Type B pancreatic cell (in vitro differentiated cells): ENCODE data around the gene C1QTNF9. TPM values are rescaled to one million over a fixed set of nuclear protein-coding genes. Genes with fewer than 3 reads are reported as not detected.
"Not testable (repeated sequence)": the region's sequence is repeated elsewhere in the genome, so short reads cannot be mapped to it uniquely, and the experiment has no call there.

Experiments
- DNase-seq: peaks from one replicate; pipeline ENCODE4 v3.0.0; 2021; ENCODE audit warnings: mixed read lengths; ENCODE audit not compliant: unreplicated experiment; ENCODE audit errors: extremely low spot score
- H3K27ac Mint-ChIP-seq: 2 replicates; pipeline ENCODE4 v1.8.0; 2021; ENCODE audit warnings: mild to moderate bottlenecking, mixed read lengths
- H3K27me3 Mint-ChIP-seq: 2 replicates; pipeline ENCODE4 v1.8.0; 2021; ENCODE audit warnings: mixed read lengths
- H3K36me3 Mint-ChIP-seq: 2 replicates; pipeline ENCODE4 v1.8.0; 2021; ENCODE audit warnings: mixed read lengths
- H3K4me1 Mint-ChIP-seq: one replicate; pipeline ENCODE4 v1.8.0; 2021; ENCODE audit warnings: mixed read lengths; ENCODE audit not compliant: unreplicated experiment
- H3K4me3 Mint-ChIP-seq: 2 replicates; pipeline ENCODE4 v1.8.0; 2021; ENCODE audit warnings: mild to moderate bottlenecking, mixed read lengths
- H3K9me3 Mint-ChIP-seq: 2 replicates; pipeline ENCODE4 v1.8.0; 2021; ENCODE audit warnings: mixed read lengths
- CTCF ChIP-seq: fragments of 200-600 bp; sonication (generic); conservative IDR thresholded peaks from 2 replicates; pipeline ENCODE4 v1.5.0; 2021; ENCODE audit warnings: antibody characterized with exemption, mild to moderate bottlenecking
- total RNA-seq: library from RNA; stranded (reverse); gene quantifications from 2 replicates; pipeline ENCODE4 v1.2.1, GENCODE V29; 2021; ENCODE audit warnings: low replicate concordance

The C1QTNF9 gene
- total RNA-seq, 1 donor from 2014 or later, result not detected

- Mint-ChIP-seq H3K27ac (no peak overlapping the region), H3K27me3 (peaks cover 4% of the 10 kb centered on the region), H3K4me3 (no peak overlapping the region), H3K36me3 (peaks cover 7% of the 10 kb centered on the region), H3K4me1 (peaks cover 9% of the 10 kb centered on the region), H3K9me3 (no peaks in the 10 kb centered on the region)
- no peak for DNase-seq
- TF ChIP-seq CTCF, result no peak
These were observed 826 bp upstream of the C1QTNF9 start for GRCh38 chr13:24308488-24309020.

DNA sequence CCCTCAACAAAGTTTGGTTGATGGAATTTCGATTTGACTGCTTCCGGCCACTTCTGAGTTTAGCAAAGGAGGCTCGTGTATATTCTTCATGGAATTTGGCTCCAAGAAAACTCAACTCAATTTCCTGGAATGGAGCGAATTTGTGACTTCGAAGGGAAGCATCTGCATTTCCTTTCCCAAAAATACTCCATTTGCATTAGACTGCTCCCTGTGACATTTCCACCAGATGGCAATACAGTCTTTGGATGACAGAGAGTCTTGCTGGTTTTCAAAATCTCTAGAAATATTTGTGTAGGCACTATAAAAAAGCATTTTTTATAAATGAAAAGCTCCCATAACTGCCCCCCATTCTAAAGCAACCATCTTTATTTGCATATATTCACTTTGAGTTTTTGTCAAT lies 4.1 kb downstream of the C1QTNF9 start:
- peak; percentile 49 for TF ChIP-seq CTCF
- Mint-ChIP-seq H3K4me1 (peaks cover 4% of the 10 kb centered on the region), H3K36me3 (no peaks in the 10 kb centered on the region), H3K9me3 (no peaks in the 10 kb centered on the region), H3K27me3 (peaks cover 11% of the 10 kb centered on the region), H3K27ac (no peak overlapping the region), H3K4me3 (no peak overlapping the region)
- DNase-seq, result no peak

DNA sequence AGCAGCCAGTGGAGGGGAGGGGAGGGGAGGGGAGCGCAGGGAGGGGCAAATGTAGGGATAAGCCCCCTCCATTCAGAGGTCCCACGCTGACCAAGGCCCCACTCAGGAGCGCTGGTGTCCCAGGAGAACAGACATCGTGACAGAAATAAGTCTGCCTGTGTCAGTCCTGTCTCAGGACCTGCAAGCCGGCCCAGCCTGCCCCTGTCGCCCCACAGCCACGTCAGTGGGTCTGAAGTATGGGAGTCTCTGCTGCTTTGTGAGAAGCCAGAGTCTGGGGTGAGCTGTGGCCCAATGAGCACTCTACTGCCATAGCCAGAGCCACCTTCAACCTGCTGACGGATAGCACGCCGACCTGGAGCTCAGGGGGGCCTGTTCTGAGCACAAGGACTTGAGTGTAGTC lies 8.5 kb downstream of the C1QTNF9 start:
- H3K36me3 Mint-ChIP-seq, H3K4me1 Mint-ChIP-seq, H3K27ac Mint-ChIP-seq, DNase-seq, H3K4me3 Mint-ChIP-seq, H3K9me3 Mint-ChIP-seq: not testable (repeated sequence)
- H3K27me3 Mint-ChIP-seq, result peaks cover 14% of the 10 kb centered on the region

DNA sequence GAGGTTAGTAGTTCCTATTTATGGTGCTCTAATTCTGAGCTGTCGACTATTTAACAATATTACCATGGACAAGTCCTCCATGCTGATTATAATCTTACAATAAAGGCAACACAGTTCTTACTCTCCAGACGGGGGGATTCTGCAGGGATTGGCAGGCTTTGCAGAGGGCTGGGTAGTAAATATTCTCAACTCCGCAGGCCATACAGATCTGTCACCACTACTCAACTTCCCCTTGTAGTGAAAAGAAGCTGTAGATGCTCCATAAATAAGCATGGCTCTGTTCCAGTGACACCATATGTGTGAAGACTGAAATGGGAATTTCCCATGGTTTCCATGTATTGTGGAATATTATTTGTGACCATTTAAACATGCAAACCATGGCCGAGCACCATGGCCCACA lies 9.5 kb downstream of the C1QTNF9 start:
- not testable (repeated sequence) for H3K36me3 Mint-ChIP-seq, H3K4me1 Mint-ChIP-seq, DNase-seq, H3K4me3 Mint-ChIP-seq, H3K27ac Mint-ChIP-seq, H3K9me3 Mint-ChIP-seq
- peaks cover 14% of the 10 kb centered on the region for H3K27me3 Mint-ChIP-seq

DNA sequence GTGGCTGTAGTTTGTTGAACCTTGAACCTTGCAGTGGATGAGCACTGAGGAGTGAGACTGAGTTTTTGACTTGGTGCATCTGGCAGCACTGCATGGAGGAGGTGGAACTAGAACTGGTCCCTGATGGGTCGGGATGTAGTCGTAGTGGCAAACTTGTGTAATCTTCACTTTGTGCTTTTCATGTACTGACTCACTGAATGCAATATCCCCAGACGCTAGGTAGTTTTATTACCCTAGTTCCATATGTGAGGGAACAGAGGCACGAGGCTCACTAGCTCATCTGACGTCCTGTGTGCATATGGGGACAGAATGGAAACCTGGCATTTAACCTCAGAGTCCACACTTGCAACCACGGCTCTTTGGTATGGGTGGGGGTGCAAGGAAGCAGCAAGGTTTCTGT lies 10.3 kb downstream of the C1QTNF9 start:
- not testable (repeated sequence) for H3K9me3 Mint-ChIP-seq, DNase-seq, H3K4me1 Mint-ChIP-seq, H3K27ac Mint-ChIP-seq, H3K36me3 Mint-ChIP-seq, H3K4me3 Mint-ChIP-seq
- H3K27me3 Mint-ChIP-seq, result peaks cover 14% of the 10 kb centered on the region

DNA sequence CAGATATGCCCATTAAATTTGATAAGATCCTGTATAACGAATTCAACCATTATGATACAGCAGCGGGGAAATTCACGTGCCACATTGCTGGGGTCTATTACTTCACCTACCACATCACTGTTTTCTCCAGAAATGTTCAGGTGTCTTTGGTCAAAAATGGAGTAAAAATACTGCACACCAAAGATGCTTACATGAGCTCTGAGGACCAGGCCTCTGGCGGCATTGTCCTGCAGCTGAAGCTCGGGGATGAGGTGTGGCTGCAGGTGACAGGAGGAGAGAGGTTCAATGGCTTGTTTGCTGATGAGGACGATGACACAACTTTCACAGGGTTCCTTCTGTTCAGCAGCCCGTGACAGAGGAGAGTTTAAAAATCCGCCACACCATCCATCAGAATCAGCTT lies 12.0 kb downstream of the C1QTNF9 start:
- peaks cover 11% of the 10 kb centered on the region for H3K27me3 Mint-ChIP-seq
- not testable (repeated sequence) for H3K4me3 Mint-ChIP-seq

GRCh38 chr13:24322470-24322869 lies 13.1 kb downstream of the C1QTNF9 start:
- H3K36me3 Mint-ChIP-seq, H3K4me1 Mint-ChIP-seq, H3K9me3 Mint-ChIP-seq, H3K4me3 Mint-ChIP-seq, H3K27ac Mint-ChIP-seq, DNase-seq: not testable (repeated sequence)
- peaks cover 14% of the 10 kb centered on the region for H3K27me3 Mint-ChIP-seq
- TF ChIP-seq CTCF, result peak; percentile 52

More for the DNA sequence above, 12.0 kb downstream of the C1QTNF9 start:
- H3K9me3 Mint-ChIP-seq, H3K36me3 Mint-ChIP-seq, H3K4me1 Mint-ChIP-seq, DNase-seq, H3K27ac Mint-ChIP-seq: not testable (repeated sequence)
